ENCODE results near the gene CPOX.

The CPOX gene

DNA sequence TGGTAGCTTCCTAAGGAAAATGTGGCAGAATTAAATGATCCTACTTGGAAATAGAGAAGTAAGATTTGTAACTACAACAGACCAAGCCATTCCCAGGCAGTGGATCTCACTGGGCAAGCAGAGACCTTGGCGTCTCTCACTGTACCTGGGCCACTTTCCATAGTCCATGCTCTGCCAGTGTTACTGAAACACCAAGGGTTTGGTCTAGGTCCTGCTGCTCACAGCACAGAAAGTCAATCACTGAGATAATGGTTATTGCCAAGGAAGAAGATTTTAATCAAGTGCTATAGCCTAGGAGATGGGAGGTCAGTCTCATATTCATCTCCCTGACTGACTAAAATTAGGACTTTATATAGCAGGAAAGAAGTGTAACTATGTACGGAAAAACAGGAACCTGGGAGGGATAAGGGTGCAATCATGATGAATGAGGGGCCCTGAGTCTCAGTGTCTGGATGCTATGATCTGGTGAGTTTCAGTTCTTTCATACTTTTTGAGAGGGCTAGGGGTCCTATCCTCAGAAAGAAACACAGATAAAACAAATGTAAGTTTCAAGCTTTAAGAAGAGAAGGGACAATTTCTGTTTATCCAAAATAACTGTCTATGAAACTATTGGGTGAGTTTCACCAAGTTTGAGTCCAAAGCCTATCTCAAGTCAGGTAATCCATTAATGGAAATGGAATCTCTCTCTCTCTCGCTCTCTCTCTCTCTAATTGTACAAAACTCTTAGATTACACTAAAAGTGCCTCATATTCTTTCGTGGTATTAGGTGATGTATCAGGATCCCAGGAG is 41.0 kb downstream of the CPOX start:
- DNase-seq: peak; percentile 42
- in situ Hi-C loops (cut with MboI; ENCODE audit: low pct_unique_long_range_greater_than_20kb, low sequenced_read_pairs): no loop called here

DNA sequence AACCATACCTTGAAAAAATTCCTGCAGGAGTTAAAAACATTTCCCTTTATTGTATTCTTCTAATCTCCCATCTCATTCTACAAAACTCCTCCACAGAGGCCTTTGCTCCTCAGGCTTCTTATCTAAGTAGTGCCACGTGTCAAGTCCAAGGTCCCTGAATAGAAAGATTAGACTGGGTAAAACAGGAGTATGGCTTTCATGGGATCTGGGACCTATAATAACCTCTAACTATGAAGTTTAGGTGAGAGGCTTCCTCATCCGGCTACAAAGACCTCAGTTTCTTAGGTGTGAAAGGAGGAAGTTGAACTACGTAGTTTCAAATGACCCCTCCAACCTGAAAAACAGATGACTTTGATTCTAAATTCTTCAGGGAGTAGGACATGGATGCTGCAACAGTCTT is 41.7 kb downstream of the CPOX start:
- peak; percentile 50 for DNase-seq
- in situ Hi-C loops (cut with MboI; ENCODE audit: low pct_unique_long_range_greater_than_20kb, low sequenced_read_pairs): no loop called here

DNA sequence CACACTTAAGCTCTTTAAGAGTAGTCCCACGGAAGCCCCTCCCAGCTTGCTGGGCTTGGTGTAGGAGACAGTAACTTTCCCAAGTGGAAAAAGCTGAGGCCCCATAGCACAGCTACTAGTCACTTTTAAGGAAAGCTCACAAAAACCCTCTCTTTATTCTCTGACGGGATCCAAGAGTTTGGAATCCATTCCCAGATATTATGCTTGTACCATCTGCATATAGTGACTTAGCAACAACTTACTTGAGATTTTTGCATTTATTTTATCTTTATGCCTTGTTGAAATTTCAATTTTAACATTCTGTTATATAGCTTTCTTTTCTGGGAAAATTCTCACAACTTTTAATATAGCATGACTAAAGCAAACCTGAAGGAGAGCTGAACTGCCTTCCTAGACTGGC is 42.2 kb downstream of the CPOX start:
- in situ Hi-C loops (cut with MboI; ENCODE audit: low pct_unique_long_range_greater_than_20kb, low sequenced_read_pairs): no loop called here
- no peak for DNase-seq

DNA sequence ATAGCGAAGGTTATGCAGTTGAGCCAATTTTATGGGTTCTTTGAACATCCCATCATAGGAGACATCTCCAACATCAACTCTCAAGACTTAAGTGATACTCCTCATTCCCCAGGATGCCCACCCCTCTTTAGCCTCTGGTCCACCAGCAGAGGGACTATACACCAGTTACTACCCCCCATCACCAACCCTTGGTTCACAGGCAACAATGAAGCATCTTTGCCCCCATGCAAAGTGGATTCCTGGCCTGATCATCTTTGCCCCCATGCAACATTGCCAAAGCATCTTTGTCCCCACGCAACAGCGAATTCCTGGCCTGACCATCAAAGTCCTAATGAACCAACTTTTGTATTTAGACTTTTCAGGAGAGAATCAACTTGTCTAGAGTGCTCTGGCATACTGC is 42.6 kb downstream of the CPOX start:
- in situ Hi-C loops (cut with MboI; ENCODE audit: low pct_unique_long_range_greater_than_20kb, low sequenced_read_pairs): no loop called here
- no peak for DNase-seq

DNA sequence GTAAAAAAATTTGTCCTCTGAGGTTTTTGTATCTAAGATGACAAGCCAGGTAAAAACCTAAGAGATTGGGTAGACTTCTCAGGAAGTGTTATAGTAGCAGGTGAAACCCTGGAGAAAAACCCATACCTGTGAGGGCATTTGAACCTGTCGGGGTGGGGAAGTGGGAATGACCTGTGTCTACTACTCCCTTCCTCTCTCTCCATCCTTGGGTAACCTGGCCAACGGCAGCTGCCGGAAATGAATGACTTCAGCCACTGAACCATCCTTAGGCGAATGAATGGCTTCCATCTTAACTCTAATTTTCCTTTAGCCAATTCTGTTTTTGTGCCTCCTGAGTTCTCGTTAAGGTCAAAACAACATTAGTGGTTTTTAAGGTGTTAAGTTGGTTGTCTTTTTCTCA is 44.9 kb downstream of the CPOX start:
- in situ Hi-C loops (cut with MboI; ENCODE audit: low pct_unique_long_range_greater_than_20kb, low sequenced_read_pairs): no loop called here
- no peak for DNase-seq

DNA sequence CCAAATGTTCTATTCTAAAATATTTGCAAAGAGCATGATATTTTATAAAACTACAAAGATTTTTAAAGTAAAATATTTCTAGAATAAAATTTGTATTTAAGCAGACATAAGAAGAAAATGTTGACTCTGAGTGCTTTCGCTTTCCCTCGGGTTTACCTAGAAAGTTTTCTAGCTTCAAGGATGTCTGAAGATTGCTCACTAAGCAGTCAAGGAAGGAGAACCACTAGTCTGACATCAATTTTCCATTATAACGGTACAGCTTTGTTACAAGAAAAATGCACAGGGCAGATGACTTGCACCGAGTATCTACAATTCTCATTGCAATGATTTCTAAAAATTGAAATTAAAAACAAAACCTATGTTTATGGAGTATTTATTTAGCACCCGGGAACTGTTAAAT is 47.5 kb downstream of the CPOX start:
- no peak for DNase-seq
- in situ Hi-C loops (cut with MboI; ENCODE audit: low pct_unique_long_range_greater_than_20kb, low sequenced_read_pairs): no loop called here

DNA sequence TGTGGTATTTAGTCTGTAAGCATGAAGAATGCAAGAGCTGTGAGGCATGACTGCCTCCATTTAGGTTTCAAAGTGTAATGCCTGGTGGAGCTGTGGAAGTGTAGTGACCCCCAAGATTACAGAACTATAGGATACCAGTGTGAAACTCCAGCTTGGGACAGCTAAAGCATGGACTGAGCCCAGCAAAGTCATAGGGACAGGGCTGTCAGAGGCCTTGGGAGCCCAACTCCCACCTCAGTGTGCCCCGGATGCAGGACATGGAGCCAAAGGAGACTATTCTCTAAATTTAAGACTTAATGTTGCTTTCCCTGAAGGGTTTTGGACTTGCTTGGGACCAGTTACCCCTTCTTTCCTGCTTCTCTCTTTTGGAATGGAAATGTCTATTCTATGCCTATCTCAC is 50.8 kb downstream of the CPOX start:
- in situ Hi-C loops (cut with MboI; ENCODE audit: low pct_unique_long_range_greater_than_20kb, low sequenced_read_pairs): no loop called here

DNA sequence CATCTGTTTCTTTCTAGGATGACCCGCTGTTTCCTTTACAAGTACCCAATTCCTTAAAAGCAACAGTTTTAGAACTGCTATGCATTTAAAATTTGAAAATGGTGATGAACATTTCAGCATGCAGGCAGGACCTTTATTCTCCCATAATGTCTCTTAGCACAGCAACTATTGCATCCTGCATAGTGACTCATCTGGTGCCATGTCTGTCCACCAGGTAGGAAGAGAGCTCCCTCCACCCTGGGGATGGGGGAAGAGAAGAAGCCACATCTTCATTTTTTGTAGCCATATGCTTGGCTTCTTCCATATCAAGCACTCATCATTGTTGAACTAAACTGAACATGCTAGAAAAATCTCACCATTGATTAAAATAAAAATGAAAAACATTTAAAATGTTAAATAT is 51.7 kb downstream of the CPOX start:
- in situ Hi-C loops (cut with MboI; ENCODE audit: low pct_unique_long_range_greater_than_20kb, low sequenced_read_pairs): no loop called here
- no peak for DNase-seq

More for the DNA sequence above, 50.8 kb downstream of the CPOX start:
- DNase-seq: no peak

DNA sequence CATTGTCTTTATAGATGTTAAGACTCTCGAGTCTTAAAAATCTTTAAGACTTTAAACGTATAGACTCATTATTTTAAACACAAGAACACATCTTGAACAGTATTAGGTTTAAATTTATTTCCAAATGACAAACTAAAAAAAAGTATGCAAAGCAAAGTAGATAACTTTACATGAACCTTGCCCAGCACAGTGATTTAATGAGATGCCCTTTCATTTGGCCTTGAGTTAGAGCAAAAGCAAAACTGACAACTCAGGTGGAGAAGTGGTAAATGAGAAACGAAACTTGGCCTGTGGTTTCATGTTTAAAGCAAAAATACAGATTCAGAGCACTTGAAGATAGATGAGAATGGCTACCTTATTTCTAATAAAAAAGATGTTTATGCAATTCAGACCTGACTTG is 53.1 kb downstream of the CPOX start:
- DNase-seq: no peak
- in situ Hi-C loops (cut with MboI; ENCODE audit: low pct_unique_long_range_greater_than_20kb, low sequenced_read_pairs): no loop called here

DNA sequence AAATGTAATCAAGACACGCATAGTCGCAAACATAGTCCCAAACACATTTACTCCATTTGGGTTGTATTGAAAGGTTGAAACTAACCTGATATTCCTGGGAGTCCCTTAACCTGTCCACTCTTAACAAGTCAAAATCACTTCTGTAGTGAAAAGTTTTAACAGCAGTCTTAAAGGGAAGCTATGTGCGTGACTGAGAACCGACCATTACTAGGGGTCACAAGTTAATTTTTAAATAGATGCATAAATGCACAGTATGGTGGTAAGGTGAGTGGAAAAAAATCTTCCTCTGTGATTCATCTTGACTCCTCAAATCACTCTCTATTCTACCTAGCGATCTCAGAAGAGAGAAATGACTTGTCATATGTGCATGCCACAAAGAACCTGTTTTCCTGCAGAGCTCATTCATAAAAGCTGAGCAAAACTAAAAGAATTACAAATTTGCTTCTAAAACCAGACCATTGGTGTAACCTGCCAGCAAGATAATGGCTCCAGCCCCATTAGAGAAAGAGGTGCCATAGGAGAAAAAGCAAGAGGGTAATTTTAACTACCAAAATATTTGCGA is 56.9 kb downstream of the CPOX start:
- in situ Hi-C loops (cut with MboI; ENCODE audit: low pct_unique_long_range_greater_than_20kb, low sequenced_read_pairs): no loop called here
- no peak for DNase-seq

DNA sequence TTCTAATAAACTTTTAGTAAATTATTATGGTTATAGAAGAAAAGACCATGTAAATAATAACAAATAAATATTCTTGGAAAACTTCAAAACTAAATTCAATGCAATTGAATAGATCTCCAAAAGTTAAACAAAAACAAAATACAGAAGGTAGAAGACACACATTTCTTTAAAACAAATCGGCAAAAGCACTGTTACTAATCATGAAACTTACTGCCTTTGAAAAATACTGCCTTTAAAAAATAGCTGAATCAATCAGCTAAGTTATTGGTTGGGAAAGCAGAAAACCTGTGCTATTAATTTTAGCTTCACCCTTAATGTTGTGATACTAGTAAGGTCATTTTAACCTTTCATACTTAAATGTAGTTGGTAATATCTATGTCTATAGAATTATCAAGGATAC is 58.7 kb downstream of the CPOX start:
- DNase-seq: no peak
- in situ Hi-C loops (cut with MboI; ENCODE audit: low pct_unique_long_range_greater_than_20kb, low sequenced_read_pairs): no loop called here

DNA sequence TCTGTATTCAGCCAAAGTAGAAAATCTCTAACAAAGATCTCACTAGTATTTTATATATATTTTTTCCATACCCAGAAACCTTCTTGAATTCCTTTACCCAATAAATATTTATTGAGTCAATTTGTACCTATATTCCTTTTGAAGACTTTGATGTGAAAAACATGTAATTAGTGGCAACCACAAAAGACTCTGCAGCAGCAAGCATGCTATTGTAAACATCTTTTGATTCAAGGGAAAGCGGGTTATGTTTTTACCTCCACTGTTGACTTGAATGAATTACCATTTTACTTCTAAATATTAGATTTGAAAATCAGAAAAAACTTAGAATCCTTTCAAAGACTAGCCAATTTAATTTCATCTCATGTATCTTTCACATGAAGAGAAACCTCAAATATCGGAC is 59.2 kb downstream of the CPOX start:
- in situ Hi-C loops (cut with MboI; ENCODE audit: low pct_unique_long_range_greater_than_20kb, low sequenced_read_pairs): no loop called here
- no peak for DNase-seq

DNA sequence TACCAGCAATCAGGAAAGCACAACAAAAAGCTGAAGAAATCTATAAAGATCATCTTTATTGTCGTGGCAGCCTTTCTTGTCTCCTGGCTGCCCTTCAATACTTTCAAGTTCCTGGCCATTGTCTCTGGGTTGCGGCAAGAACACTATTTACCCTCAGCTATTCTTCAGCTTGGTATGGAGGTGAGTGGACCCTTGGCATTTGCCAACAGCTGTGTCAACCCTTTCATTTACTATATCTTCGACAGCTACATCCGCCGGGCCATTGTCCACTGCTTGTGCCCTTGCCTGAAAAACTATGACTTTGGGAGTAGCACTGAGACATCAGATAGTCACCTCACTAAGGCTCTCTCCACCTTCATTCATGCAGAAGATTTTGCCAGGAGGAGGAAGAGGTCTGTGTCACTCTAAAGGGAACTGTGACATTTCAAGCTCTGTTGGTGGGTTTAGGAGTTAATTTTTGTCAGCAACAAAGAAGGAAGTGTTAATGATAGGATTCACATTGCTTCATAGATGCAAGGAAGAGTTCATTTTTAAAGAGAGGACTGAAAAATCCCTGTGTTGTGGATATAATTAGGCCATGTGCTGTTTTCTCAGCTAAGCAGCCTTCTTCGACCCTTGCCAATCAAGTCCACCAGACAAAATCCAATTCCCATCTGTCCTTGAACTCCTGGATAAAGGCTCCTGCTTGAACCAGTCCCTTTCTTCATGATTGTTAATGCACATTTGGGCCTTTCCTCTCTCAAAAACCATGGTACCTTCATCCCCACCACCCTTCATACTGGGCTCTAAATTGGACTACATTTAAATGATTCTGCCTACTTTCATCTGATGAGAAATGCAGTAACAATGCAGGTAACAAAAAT is 60.5 kb downstream of the CPOX start:
- DNase-seq: peak; percentile 60
- in situ Hi-C loops (cut with MboI; ENCODE audit: low pct_unique_long_range_greater_than_20kb, low sequenced_read_pairs): no loop called here

DNA sequence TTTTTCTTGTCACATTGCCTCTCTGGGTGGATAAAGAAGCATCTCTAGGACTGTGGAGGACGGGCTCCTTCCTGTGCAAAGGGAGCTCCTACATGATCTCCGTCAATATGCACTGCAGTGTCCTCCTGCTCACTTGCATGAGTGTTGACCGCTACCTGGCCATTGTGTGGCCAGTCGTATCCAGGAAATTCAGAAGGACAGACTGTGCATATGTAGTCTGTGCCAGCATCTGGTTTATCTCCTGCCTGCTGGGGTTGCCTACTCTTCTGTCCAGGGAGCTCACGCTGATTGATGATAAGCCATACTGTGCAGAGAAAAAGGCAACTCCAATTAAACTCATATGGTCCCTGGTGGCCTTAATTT is 61.2 kb downstream of the CPOX start:
- in situ Hi-C loops (cut with MboI; ENCODE audit: low pct_unique_long_range_greater_than_20kb, low sequenced_read_pairs): no loop called here
- no peak for DNase-seq

DNA sequence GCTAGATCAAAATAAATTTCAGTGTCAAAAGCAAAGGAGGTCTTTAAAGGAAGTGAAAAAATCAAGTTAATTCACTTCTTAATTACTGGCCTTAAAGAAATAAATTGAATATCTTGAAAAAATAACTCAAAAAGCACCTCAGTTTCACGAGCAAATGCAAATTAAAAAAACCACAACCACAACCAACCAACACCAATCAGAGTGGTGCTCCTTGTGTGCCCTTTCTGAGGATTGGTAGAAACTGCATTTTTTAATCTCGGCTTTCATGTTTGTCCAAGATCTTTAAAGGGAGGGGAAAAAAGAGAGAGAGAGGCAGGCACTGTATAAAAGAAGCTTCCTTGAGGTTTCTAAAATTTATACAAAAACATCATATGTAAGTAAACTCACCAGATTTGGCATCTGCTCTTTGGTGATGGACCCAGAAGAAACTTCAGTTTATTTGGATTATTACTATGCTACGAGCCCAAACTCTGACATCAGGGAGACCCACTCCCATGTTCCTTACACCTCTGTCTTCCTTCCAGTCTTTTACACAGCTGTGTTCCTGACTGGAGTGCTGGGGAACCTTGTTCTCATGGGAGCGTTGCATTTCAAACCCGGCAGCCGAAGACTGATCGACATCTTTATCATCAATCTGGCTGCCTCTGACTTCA is 61.7 kb downstream of the CPOX start, which contains the start of gene GPR15:
Gene GPR15, plus strand, starts transcription at position 357 of the 653 bp plus-strand sequence. Its CDS starts 56 bp downstream, at position 413.
- in situ Hi-C loops (cut with MboI; ENCODE audit: low pct_unique_long_range_greater_than_20kb, low sequenced_read_pairs): no loop called here
- DNase-seq: no peak

DNA sequence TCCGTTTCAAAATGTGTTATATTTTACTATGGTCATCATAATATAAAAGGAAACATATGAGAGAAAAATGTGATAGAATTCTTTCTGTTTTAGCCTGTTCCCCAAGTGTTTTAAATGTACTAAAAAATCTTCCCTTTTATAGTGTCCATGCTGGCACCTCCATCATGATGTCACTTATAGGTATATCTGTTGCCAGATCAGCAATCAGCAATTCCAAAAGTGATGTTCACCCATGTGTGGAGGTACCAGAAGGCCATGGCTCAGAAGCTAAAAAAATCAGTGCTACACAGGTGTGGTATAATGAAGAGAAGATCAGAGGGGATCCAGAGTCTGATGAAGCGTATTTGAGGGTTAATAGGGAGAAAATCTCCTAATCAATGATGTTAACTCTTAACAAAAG is 62.7 kb downstream of the CPOX start:
- in situ Hi-C loops (cut with MboI; ENCODE audit: low pct_unique_long_range_greater_than_20kb, low sequenced_read_pairs): no loop called here
- DNase-seq: no peak

DNA sequence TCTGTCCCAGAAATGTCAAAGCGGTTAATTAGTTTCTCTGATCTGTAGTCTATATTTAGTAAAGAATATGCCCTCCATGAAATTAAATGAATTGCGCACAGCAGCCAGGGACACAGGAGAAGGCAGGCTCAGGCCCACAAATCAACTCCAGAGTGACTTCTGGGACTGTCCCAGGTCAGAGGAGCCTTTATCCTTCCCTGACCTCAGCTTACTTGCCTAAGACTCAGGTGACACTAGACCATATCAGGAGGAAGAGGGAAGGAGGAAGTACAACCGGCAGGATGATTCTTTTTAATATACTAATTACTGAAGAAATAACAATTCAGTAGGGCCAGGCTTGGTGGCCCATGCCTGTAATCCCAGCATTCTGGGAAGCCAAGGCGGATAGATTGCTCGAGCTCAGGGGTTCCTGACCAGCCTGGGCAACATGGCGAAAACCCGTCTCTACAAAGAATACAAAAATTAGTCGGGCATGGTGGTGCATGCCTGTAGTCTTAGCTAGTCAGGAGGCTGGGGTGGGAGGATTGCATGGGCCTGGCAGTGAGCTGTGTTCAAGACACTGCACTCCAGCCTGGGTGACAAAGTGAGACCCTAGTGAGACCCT is 63.5 kb downstream of the CPOX start:
- no peak for DNase-seq
- in situ Hi-C loops (cut with MboI; ENCODE audit: low pct_unique_long_range_greater_than_20kb, low sequenced_read_pairs): no loop called here
